ENCODE measurements around the gene PFDN1. TPM values are rescaled to one million over a fixed set of nuclear protein-coding genes. Genes with fewer than 3 reads are reported as not detected.

Gene PFDN1
- total and polyA plus RNA-seq, 9 of the 15 experiments (the other 6 are each of a cell fraction or from before 2014, with no cell fraction given), result 45.5 to 215 (median 78.0) TPM

GRCh38 chr5:140239461-140239860, 63.4 kb downstream of the PFDN1 start:
- H3K9me3 ChIP-seq (replicated peaks; ENCODE audit: control insufficient read depth, insufficient read depth, low read depth, low read length), result no peaks in the 10 kb centered on the region
- no peaks in the 10 kb centered on the region for H3K27me3 ChIP-seq (ENCODE audit: control insufficient read depth in 2 of 2, insufficient read depth in 2 of 2, low read length in 2 of 2)
- WGBS (ENCODE audit: insufficient coverage, low coverage, missing lambda C conversion rate), result 98% methylated on average over 4 of the region's 5 CpGs
- DNase-seq (ENCODE audit: extremely low read depth in 1 of 4, low spot score in 3 of 4) (no peak), ATAC-seq (no peak), FAIRE-seq (no peak)
- TF ChIP-seq IRF1 (CRISPR knock-in tag; IDR thresholded peaks at IDR 0.05; ENCODE audit: borderline replicate concordance), result no peak
- TF ChIP-seq RBM22 (IDR thresholded peaks at IDR 0.05; ENCODE audit: low read depth, low read length, poor library complexity, severe bottlenecking), result peak; percentile 20
- no peak for TF ChIP-seq SETDB1 (IDR thresholded peaks at IDR 0.05; ENCODE audit: low read length)
- TF ChIP-seq KDM1A (IDR thresholded peaks at IDR 0.05), result no peak
- no peak for TF ChIP-seq NFE2 (IDR thresholded peaks at IDR 0.05; ENCODE audit: low read depth)
- TF ChIP-seq STAT5A (IDR thresholded peaks at IDR 0.05; ENCODE audit: borderline replicate concordance, low read length), result no peak
- no peak for TF ChIP-seq SIX5 (IDR thresholded peaks at IDR 0.05; ENCODE audit: borderline replicate concordance in 1 of 2, insufficient read depth in 1 of 2, low read depth in 1 of 2, low read length in 2 of 2)
- TF ChIP-seq ATF1 (CRISPR knock-in tag; IDR thresholded peaks at IDR 0.05), result no peak
- peak; percentile 34; the same call in 1 of the 2 replicates for TF ChIP-seq ATF1 (tag; IDR thresholded peaks at IDR 0.05)
- TF ChIP-seq, protein P1, sequence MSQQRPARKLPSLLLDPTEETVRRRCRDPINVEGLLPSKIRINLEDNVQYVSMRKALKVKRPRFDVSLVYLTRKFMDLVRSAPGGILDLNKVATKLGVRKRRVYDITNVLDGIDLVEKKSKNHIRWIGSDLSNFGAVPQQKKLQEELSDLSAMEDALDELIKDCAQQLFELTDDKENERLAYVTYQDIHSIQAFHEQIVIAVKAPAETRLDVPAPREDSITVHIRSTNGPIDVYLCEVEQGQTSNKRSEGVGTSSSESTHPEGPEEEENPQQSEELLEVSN (IDR thresholded peaks at IDR 0.05; ENCODE audit: borderline replicate concordance in 1 of 2, extremely low read depth in 1 of 2, insufficient read depth in 1 of 2, insufficient read length in 1 of 2, low read depth in 1 of 2, low read length in 1 of 2, poor library complexity in 1 of 2, severe bottlenecking in 1 of 2), result no peak
- no peak for TF ChIP-seq ATF6 (CRISPR knock-in tag; IDR thresholded peaks at IDR 0.05)
- TF ChIP-seq, protein P2, sequence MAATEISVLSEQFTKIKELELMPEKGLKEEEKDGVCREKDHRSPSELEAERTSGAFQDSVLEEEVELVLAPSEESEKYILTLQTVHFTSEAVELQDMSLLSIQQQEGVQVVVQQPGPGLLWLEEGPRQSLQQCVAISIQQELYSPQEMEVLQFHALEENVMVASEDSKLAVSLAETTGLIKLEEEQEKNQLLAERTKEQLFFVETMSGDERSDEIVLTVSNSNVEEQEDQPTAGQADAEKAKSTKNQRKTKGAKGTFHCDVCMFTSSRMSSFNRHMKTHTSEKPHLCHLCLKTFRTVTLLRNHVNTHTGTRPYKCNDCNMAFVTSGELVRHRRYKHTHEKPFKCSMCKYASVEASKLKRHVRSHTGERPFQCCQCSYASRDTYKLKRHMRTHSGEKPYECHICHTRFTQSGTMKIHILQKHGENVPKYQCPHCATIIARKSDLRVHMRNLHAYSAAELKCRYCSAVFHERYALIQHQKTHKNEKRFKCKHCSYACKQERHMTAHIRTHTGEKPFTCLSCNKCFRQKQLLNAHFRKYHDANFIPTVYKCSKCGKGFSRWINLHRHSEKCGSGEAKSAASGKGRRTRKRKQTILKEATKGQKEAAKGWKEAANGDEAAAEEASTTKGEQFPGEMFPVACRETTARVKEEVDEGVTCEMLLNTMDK (IDR thresholded peaks at IDR 0.05; ENCODE audit: borderline replicate concordance, insufficient read depth, low read depth, low read length, poor library complexity, severe bottlenecking), result no peak
- CTCF ChIA-PET (ENCODE audit: low intra/inter-chr PET ratio), result interaction anchor here (0.7 to 2.4 kb wide), 2 partner anchors 113 to 118 kb away, joined by 3 to 11 read pairs; no protein-coding TSS in a partner anchor
- intact Hi-C loops (cut with micrococcal nuclease), result no loop called here
- in situ Hi-C loops (cut with MboI), result no loop called here
- POLR2A ChIA-PET, result interaction anchor here (0.6 to 1.8 kb wide), 6 partner anchors 9 to 86 kb away, joined by 3 to 9 read pairs (median 3); no protein-coding TSS in a partner anchor
- peaks cover 23% of the 10 kb centered on the region for H4K20me1 ChIP-seq (replicated peaks; ENCODE audit: control insufficient read depth, insufficient read depth, low read length)
- H2AFZ ChIP-seq (ENCODE audit: low read depth, low read length), result no peak overlapping the region
- BruUV-seq (replicated peaks), result no TSS peak
- H3K4me2 ChIP-seq (ENCODE audit: insufficient read depth, low read length), result no peak overlapping the region
- H3K4me1 ChIP-seq (replicated peaks in 1 of 2; ENCODE audit: control insufficient read depth in 2 of 2, insufficient read depth in 2 of 2, low read length in 2 of 2), result peaks cover 12 to 28% of the 10 kb centered on the region in 2 experiments
- H3K4me3 ChIP-seq, result no peak overlapping the region
- H3K36me3 ChIP-seq (ENCODE audit: control insufficient read depth, insufficient read depth, low read length), result peaks cover 17% of the 10 kb centered on the region
- H3K9me1 ChIP-seq (ENCODE audit: control insufficient read depth, insufficient read depth, low read length), result no peaks in the 10 kb centered on the region
- 0 out of 4 replicates have a peak overlapping the region, but pooled peaks of 1 of the 2 experiments have one; percentile 33 for H3K9ac ChIP-seq (ENCODE audit: insufficient read depth in 1 of 2, low read depth in 2 of 2, low read length in 2 of 2)
- no peak overlapping the region for H3K27ac ChIP-seq (ENCODE audit: extremely low read depth, low read depth, low read length)
- peaks cover 16% of the 10 kb centered on the region; the same call in 2 of the 3 replicates for H3K79me2 ChIP-seq (ENCODE audit: control insufficient read depth, insufficient read depth, low read length)

All from K562 (cell line).